ENCODE data around the gene WNT3A. TPM values are rescaled to one million over a fixed set of nuclear protein-coding genes. Genes with fewer than 3 reads are reported as not detected.

The WNT3A gene
- total and polyA plus RNA-seq, 2 donors (not counting 3 experiments of a cell fraction or from before 2014, with no cell fraction given): not detected

DNA sequence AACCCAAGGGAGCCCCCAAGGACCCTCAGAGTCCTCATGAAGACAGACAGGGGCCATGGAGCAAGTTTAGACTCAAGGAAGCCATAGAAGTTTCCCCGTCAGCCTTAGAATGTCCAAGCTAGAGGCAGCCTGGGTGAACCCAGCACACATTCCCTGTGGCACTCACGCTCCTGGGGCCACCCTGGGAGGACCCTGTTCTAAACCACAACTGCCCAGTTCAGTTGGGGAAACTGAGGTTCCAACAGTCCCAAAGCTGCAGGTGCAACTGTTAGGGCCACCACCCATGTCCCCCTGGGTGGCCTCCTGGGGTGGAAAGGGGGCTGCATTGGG, 9.3 kb downstream of the WNT3A start:
- ChIA-PET CTCF (interaction anchor here (2.2 kb wide), 1 partner anchor 17 kb away, joined by 7 read pairs; no protein-coding TSS in a partner anchor), POLR2A (no interaction called here)
- dilution Hi-C loops (cut with MboI; ENCODE audit: extremely low pct_ligation_motif_present, low sequenced_read_pairs) (no loop called here), intact Hi-C loops (cut with micrococcal nuclease) (no loop called here)
- H3K4me3 ChIP-seq (replicated peaks in 1 of 3; ENCODE audit: insufficient read depth in 1 of 3, low read depth in 1 of 3, low read length in 3 of 3): no peak overlapping the region
- H3K4me2 ChIP-seq (ENCODE audit: insufficient read depth, low read length): no peak overlapping the region
- no peaks in the 10 kb centered on the region for H3K9me1 ChIP-seq (replicated peaks; ENCODE audit: control insufficient read depth, extremely low read depth, insufficient read depth, low read length)
- peaks cover 0 to 3% of the 10 kb centered on the region in 2 experiments for H3K27me3 ChIP-seq (ENCODE audit: control insufficient read depth in 2 of 2, insufficient read depth in 2 of 2, low read length in 2 of 2)
- FAIRE-seq (no peak), DNase-seq (ENCODE audit: low read depth, low spot score) (no peak)
- no peaks in the 10 kb centered on the region for H4K20me1 ChIP-seq (replicated peaks; ENCODE audit: control insufficient read depth, extremely low read depth, insufficient read depth, low read length)
- no peaks in the 10 kb centered on the region for H3K36me3 ChIP-seq (ENCODE audit: control insufficient read depth in 2 of 2, extremely low read depth in 1 of 2, insufficient read depth in 2 of 2, low read length in 2 of 2)
- H2AFZ ChIP-seq (ENCODE audit: low read depth, low read length): no peak overlapping the region
- no TSS peak for BruUV-seq (replicated peaks)
- TF ChIP-seq, protein P1, sequence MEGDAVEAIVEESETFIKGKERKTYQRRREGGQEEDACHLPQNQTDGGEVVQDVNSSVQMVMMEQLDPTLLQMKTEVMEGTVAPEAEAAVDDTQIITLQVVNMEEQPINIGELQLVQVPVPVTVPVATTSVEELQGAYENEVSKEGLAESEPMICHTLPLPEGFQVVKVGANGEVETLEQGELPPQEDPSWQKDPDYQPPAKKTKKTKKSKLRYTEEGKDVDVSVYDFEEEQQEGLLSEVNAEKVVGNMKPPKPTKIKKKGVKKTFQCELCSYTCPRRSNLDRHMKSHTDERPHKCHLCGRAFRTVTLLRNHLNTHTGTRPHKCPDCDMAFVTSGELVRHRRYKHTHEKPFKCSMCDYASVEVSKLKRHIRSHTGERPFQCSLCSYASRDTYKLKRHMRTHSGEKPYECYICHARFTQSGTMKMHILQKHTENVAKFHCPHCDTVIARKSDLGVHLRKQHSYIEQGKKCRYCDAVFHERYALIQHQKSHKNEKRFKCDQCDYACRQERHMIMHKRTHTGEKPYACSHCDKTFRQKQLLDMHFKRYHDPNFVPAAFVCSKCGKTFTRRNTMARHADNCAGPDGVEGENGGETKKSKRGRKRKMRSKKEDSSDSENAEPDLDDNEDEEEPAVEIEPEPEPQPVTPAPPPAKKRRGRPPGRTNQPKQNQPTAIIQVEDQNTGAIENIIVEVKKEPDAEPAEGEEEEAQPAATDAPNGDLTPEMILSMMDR (IDR thresholded peaks at IDR 0.05; ENCODE audit: extremely low read depth in 1 of 2, insufficient read depth in 1 of 2, low read depth in 1 of 2, low read length in 2 of 2): no peak
- TF ChIP-seq FOS (IDR thresholded peaks at IDR 0.05; ENCODE audit: borderline replicate concordance, insufficient read depth, low read length): no peak
- no peak for TF ChIP-seq JUN (IDR thresholded peaks at IDR 0.05; ENCODE audit: borderline replicate concordance, insufficient read depth, insufficient read length, low read depth)
- TF ChIP-seq MYC (IDR thresholded peaks at IDR 0.05; ENCODE audit: low read depth, low read length): no peak
- no peak for TF ChIP-seq GATA2 (IDR thresholded peaks at IDR 0.05; ENCODE audit: insufficient read depth, insufficient read length, low read depth, low read length)
- TF ChIP-seq EZH2 (IDR thresholded peaks at IDR 0.05; ENCODE audit: borderline replicate concordance, low read depth, low read length, severe bottlenecking): no peak
- TF ChIP-seq POLR2AphosphoS5 (IDR thresholded peaks at IDR 0.05; ENCODE audit: insufficient read depth, low read depth, low read length): no peak
- TF ChIP-seq MAX (IDR thresholded peaks at IDR 0.05; ENCODE audit: insufficient read depth, insufficient read length): no peak
- no peak for TF ChIP-seq POLR2A (IDR thresholded peaks at IDR 0.05; ENCODE audit: low read depth, low read length)
- no peaks in the 10 kb centered on the region for H3K4me1 ChIP-seq (ENCODE audit: control insufficient read depth, extremely low read depth, insufficient read depth, low read length)
- no peaks in the 10 kb centered on the region for H3K79me2 ChIP-seq (ENCODE audit: control insufficient read depth, insufficient read depth, low read length)
- H3K9ac ChIP-seq (replicated peaks; ENCODE audit: extremely low read depth, insufficient read depth, low read length): no peak overlapping the region
- no peak overlapping the region for H3K27ac ChIP-seq (ENCODE audit: insufficient read depth, low read depth, low read length)
- H3K9me3 ChIP-seq (replicated peaks; ENCODE audit: control insufficient read depth, insufficient read depth, low read length): no peaks in the 10 kb centered on the region

Data from endothelial cell of umbilical vein (primary cell).